Right lobe of liver (tissue), 6 donors: ENCODE results near the gene GAS6. TPM values are rescaled to one million over a fixed set of nuclear protein-coding genes. Genes with fewer than 3 reads are reported as not detected.

ENCODE experiments used
- ATAC-seq, 4 donors: fragments of 200-7000 bp; cut with Tn5 transposase; one replicate each; pipeline ENCODE4 v1.9.1; 2020; ENCODE audit warnings: mild to moderate bottlenecking in 4 of 4, moderate library complexity in 4 of 4
- DNase-seq, 3 donors: peaks; one replicate each; pipeline ENCODE4 v3.0.0-alpha.2; 2020
- H3K27ac ChIP-seq, 3 donors: fragments of 200-600 bp; one replicate each; pipeline ENCODE4 v1.8.0; 2022
- H3K27me3 ChIP-seq, 2 donors: fragments of 200-600 bp; one replicate each; pipeline ENCODE4 v1.8.0; 2022
- H3K36me3 ChIP-seq, 4 donors: fragments of 200-600 bp; sonication (generic) in 1 of 4; one replicate each; pipeline versions ENCODE4 v1.5.1 to v1.8.0; 2017 to 2022; ENCODE audit warnings: control low read depth in 1 of 4
- H3K4me1 ChIP-seq, 4 donors: fragments of 200-600 bp; sonication (generic) in 1 of 4; one replicate each; pipeline versions ENCODE4 v1.5.1 to v1.8.0; 2017 to 2022; ENCODE audit warnings: control low read depth in 1 of 4
- H3K4me3 ChIP-seq, 3 donors: fragments of 200-600 bp; one replicate each; pipeline ENCODE4 v1.8.0; 2022
- H3K9me3 ChIP-seq, 4 donors: fragments of 200-600 bp; sonication (generic) in 1 of 4; one replicate each; pipeline versions ENCODE4 v1.5.1 to v1.8.0; 2017 to 2022; ENCODE audit warnings: control low read depth in 1 of 4
- CTCF ChIP-seq, 4 donors: fragments of 200-600 bp in 3 of 4; fragments of 450-650 bp in 1 of 4; IDR thresholded peaks; one replicate each; pipeline versions ENCODE4 v1.5.1 to v1.8.0; 2016 to 2022; ENCODE audit warnings: antibody characterized with exemption in 4 of 4, mild to moderate bottlenecking in 2 of 4
- POLR2A ChIP-seq: fragments of 450-650 bp; IDR thresholded peaks from one replicate; pipeline ENCODE4 v1.6.1; 2017; ENCODE audit warnings: antibody characterized with exemption, mild to moderate bottlenecking
- WGBS: methylation state at CpG from one replicate; pipeline ENCODE4 v1.1.6; 2018; ENCODE audit warnings: low coverage, low lambda C conversion rate; ENCODE audit not compliant: insufficient coverage; ENCODE audit errors: missing lambda C conversion rate; 5-methylcytosine and 5-hydroxymethylcytosine counted together
- intact Hi-C, 2 donors: fragments of 100-400 bp; cut with DNase I; formaldehyde crosslinking; loops; one replicate each; pipeline versions ENCODE4 v1.11.2 to v1.14.1; 2022
- total RNA-seq, 6 experiments: library from RNA; depleted of rRNA in 2 of 6; stranded (reverse); fragments of >200 nt in 2 of 6; fragmentation: NEBNext Ultra II Directional in 3 of 6; extraction: Animal tissue kit (Norgen Biotek cat#: 25700) in 3 of 6; gene quantifications; one replicate each; pipeline versions ENCODE4 v1.1.0 to v1.2.4, GENCODE V29; 2016 to 2023
- donor health status: DM: no; HTN: yes; CAD: no.
- donor health status: DM: no; HTN: no; CAD: no.
- donor health status: DM: no; HTN: no; CAD: no.
- donor health status: DM: no; HTN: yes; CAD: no.
- donor health status: DM: no; HTN: yes; CAD: no.

The GAS6 gene
- total RNA-seq, 6 experiments from 2014 or later: 11.9 to 48.5 (median 27.2) TPM

GRCh38 chr13:113843864-113844556 lies 19.9 kb downstream of the GAS6 start:
- ATAC-seq (peak in 1 of 4 donors; percentile 30), DNase-seq (peak in 1 of 3 donors; percentile 47)
- H3K27ac ChIP-seq: peak overlapping the region in 2 of 3 donors; percentile 68 to 93
- WGBS: 48% methylated on average over 17 of the region's 26 CpGs
- TF ChIP-seq POLR2A: no peak
- no peak for TF ChIP-seq CTCF (IDR thresholded peaks at IDR 0.05)
- no peaks in the 10 kb centered on the region for H3K27me3 ChIP-seq
- intact Hi-C loops: no loop called here
- H3K4me3 ChIP-seq: no peak overlapping the region
- no peaks in the 10 kb centered on the region for H3K36me3 ChIP-seq
- H3K4me1 ChIP-seq: peaks cover 0 to 37% (median 8%) of the 10 kb centered on the region in 4 donors
- H3K9me3 ChIP-seq: no peaks in the 10 kb centered on the region

- H3K9me3 ChIP-seq: no peaks in the 10 kb centered on the region
- H3K27me3 ChIP-seq: no peaks in the 10 kb centered on the region
- intact Hi-C loops: no loop called here
- H3K4me1 ChIP-seq: peaks cover 0 to 40% (median 8%) of the 10 kb centered on the region in 4 donors
- no peak for ATAC-seq
- H3K4me3 ChIP-seq: no peak overlapping the region
- peak in 1 of 3 donors; percentile 51 for DNase-seq
- 94% methylated on average over 9 of the region's 30 CpGs for WGBS
- TF ChIP-seq CTCF (IDR thresholded peaks at IDR 0.05) (no peak), POLR2A (no peak)
- H3K27ac ChIP-seq: no peak overlapping the region
- no peaks in the 10 kb centered on the region for H3K36me3 ChIP-seq
Observed at GRCh38 chr13:113843063-113843654, 20.7 kb downstream of the GAS6 start.

- no peak for ATAC-seq
- Histone ChIP-seq H3K27ac (no peak overlapping the region), H3K4me3 (no peak overlapping the region), H3K9me3 (no peaks in the 10 kb centered on the region), H3K27me3 (no peaks in the 10 kb centered on the region), H3K4me1 (peaks cover 0 to 46% (median 8%) of the 10 kb centered on the region in 4 donors), H3K36me3 (no peaks in the 10 kb centered on the region)
- peak in 1 of 3 donors; percentile 36 for DNase-seq
- intact Hi-C loops: no loop called here
- 92% methylated on average over 11 of the region's 29 CpGs for WGBS
- TF ChIP-seq POLR2A (no peak), CTCF (IDR thresholded peaks at IDR 0.05) (no peak)
Observed at GRCh38 chr13:113842336-113843062, 21.4 kb downstream of the GAS6 start.

- no peak overlapping the region for H3K4me3 ChIP-seq
- no peak for ATAC-seq
- H3K36me3 ChIP-seq: no peaks in the 10 kb centered on the region
- no peak for TF ChIP-seq POLR2A
- intact Hi-C loops: no loop called here
- H3K27me3 ChIP-seq: no peaks in the 10 kb centered on the region
- peaks cover 0 to 54% (median 8%) of the 10 kb centered on the region in 4 donors for H3K4me1 ChIP-seq
- 36% methylated on average over 15 of the region's 15 CpGs for WGBS
- DNase-seq: no peak
- no peaks in the 10 kb centered on the region for H3K9me3 ChIP-seq
- no peak overlapping the region for H3K27ac ChIP-seq
Observed at GRCh38 chr13:113841353-113841650, 22.6 kb downstream of the GAS6 start.
